Lower leg skin (tissue), 4 donors: Measurements from ENCODE around the gene OSBPL7. TPM values are rescaled to one million over a fixed set of nuclear protein-coding genes. Genes with fewer than 3 reads are reported as not detected.

Source experiments
- DNase-seq, 2 donors: peaks; one replicate each; pipeline ENCODE4 v3.0.0-alpha.2; 2019; ENCODE audit warnings: low spot score in 2 of 2
- H3K4me3 ChIP-seq: fragments of 200-600 bp; sonication (generic); 2 replicates; pipeline ENCODE4 v1.5.1; 2017; ENCODE audit warnings: mild to moderate bottlenecking, low read depth; ENCODE audit not compliant: poor library complexity, severe bottlenecking
- POLR2A ChIP-seq, 2 donors: fragments of 450-650 bp; IDR thresholded peaks; one replicate each; pipeline ENCODE4 v1.6.1; 2016 to 2017; ENCODE audit warnings: antibody characterized with exemption in 2 of 2, mild to moderate bottlenecking in 1 of 2, moderate library complexity in 1 of 2
- WGBS, 2 donors: methylation state at CpG; one replicate each; pipeline ENCODE4 v1.1.5; 2018; 5-methylcytosine and 5-hydroxymethylcytosine counted together
- intact Hi-C: fragments of 100-400 bp; cut with DNase I; formaldehyde crosslinking; loops from one replicate; pipeline ENCODE4 v1.15.0; 2023; ENCODE audit warnings: low total_unique reads
- total RNA-seq, 4 donors: library from RNA; depleted of rRNA; stranded (reverse); fragments of >200 nt; gene quantifications; one replicate each; pipeline ENCODE4 v1.1.0, GENCODE V29; 2016
- TF ChIP-seq, protein P1 (sequence below), 3 donors: fragments of 450-650 bp; IDR thresholded peaks; one replicate each; pipeline ENCODE4 v1.5.1; 2016; ENCODE audit warnings: antibody characterized with exemption in 3 of 3, mild to moderate bottlenecking in 3 of 3, moderate library complexity in 2 of 3

The OSBPL7 gene
- total RNA-seq, 4 donors from 2014 or later, result 1.1 to 8.4 (median 1.8) TPM

DNA sequence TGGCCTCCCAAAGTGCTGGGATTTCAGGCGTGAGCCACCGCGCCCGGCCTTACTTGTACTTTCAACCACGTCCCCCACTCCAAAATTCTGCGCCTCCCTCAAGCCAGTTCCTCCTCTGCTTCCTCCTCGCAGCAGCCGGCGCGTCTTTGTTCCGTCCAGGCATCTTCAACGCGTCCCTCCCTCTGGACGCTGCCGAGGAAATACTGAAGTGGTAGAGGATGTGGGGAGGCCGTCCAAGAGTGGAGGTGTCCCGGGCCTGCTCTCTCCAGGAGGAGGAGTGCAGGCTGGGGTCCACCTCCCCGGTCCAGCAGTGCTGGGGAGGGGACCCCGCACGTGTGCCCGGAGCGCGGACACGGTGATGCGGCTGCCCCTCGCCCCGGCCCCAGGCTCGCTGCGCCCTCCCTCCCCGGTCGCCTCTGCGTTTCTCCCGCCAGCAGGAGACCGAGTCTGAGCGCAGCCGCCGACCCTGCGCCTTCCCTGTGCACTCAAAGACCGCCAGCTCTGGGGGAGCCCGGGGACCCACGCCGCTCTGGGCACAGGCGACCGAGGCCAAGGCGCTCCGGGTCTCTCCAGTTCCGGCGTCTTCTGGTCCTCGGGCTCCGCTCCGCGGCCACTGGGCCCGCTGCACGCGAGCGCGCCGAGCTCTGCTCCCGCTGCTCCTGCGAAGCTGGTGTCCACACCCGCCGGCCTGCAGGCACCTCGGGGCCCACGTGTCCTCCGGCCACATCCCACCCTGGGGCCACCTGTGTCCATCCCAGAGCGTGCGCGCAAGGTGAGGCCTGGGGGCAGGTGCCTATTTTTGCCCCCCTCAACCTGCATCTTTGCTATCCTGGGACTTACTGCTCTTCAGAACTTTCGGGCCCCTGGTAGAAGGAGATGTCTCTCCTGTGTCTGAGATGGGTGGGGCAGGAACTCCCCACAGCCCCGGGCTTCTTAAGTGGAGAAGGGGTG, 31.7 kb downstream of the OSBPL7 start:
- DNase-seq, result peak in 1 of 2 donors; percentile 87
- no peak for TF ChIP-seq POLR2A (IDR thresholded peaks at IDR 0.05)
- TF ChIP-seq, protein P1, sequence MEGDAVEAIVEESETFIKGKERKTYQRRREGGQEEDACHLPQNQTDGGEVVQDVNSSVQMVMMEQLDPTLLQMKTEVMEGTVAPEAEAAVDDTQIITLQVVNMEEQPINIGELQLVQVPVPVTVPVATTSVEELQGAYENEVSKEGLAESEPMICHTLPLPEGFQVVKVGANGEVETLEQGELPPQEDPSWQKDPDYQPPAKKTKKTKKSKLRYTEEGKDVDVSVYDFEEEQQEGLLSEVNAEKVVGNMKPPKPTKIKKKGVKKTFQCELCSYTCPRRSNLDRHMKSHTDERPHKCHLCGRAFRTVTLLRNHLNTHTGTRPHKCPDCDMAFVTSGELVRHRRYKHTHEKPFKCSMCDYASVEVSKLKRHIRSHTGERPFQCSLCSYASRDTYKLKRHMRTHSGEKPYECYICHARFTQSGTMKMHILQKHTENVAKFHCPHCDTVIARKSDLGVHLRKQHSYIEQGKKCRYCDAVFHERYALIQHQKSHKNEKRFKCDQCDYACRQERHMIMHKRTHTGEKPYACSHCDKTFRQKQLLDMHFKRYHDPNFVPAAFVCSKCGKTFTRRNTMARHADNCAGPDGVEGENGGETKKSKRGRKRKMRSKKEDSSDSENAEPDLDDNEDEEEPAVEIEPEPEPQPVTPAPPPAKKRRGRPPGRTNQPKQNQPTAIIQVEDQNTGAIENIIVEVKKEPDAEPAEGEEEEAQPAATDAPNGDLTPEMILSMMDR (IDR thresholded peaks at IDR 0.05), result no peak
- no peak overlapping the region for H3K4me3 ChIP-seq
- intact Hi-C loops, result no loop called here
- 2 to 3% methylated on average over 31 to 36 of the region's 70 CpGs for WGBS, 2 donors

DNA sequence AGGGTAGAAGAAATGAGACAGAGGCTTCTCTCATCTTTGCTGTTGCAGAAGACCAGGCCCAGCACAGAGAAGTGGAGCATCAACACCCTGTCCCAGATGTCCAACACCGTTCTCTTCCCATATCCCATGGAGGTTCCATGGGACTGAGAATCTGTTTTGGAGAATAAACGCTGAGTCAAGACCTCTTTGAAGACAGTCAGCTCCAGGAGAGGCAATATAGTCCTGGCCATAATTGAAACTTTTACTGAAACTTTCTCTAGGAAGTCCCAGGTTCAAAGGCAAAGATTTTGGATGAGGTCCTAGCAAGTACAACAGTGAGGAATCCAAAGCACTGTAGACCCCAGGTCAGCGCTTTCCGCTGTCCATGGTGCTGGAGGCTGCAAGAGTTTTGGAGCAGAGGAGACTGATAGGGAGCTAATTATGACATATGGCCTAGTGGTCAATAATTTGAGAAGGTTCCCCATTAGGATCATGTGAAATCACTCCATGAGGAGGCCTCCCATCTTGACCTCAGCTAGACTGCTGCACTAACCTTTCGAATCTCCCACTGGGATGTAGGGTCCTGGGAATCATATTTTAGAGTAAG, 36.0 kb downstream of the OSBPL7 start:
- DNase-seq, result no peak
- 42 to 45% methylated on average over 5 of the region's 5 CpGs for WGBS, 2 donors
- TF ChIP-seq, protein P1 (IDR thresholded peaks at IDR 0.05), result no peak
- no peak for TF ChIP-seq POLR2A (IDR thresholded peaks at IDR 0.05)
- intact Hi-C loops, result no loop called here
- H3K4me3 ChIP-seq, result no peak overlapping the region

DNA sequence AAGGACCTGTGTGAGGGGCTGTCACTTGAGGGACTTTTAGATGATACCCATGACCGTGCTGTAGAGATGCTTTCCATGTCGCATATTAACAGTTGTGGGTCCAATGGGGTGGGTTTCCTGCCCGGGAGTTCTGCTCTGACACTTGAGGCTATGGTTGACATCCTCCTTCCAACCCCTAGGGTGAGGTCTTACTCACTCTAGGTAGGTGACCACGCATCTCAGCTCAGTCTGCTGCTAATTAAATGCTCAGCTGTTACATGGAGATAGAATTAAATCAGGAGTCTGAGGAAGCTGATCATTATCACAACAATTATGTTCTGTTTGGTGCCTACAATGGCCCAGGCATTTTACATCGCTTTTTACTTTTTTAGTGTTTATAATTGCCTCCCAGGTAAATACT, 40.2 kb downstream of the OSBPL7 start:
- H3K4me3 ChIP-seq, result no peak overlapping the region
- 64 to 67% methylated on average over 5 of the region's 5 CpGs for WGBS, 2 donors
- TF ChIP-seq POLR2A (IDR thresholded peaks at IDR 0.05), result no peak
- TF ChIP-seq, protein P1 (IDR thresholded peaks at IDR 0.05), result no peak
- intact Hi-C loops, result no loop called here
- DNase-seq, result no peak

DNA sequence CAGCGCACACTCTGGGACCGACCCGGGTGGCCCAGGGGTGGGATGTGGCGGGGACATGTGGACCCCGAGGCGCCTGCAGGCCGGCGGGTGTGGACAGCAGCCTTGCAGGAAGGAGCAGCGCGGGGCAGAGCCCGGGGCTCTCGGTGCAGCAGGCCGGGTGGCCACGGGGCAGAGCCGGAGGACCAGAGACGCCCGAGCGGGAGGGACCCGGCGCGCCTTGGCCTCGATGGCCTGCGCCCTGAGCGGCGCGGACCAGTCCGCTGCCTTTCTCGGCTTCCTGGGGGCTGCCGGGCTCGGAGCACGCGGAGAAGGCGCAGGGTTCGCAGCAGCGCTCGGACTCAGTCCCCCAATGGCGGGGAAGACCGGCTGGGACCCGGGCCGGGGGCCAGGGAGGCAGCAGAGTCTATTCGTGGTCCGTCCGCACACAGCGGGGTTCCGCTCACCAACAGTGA, 43.4 kb downstream of the OSBPL7 start:
- 47 to 50% methylated on average over 8 to 11 of the region's 45 CpGs for WGBS, 2 donors
- no peak for TF ChIP-seq POLR2A (IDR thresholded peaks at IDR 0.05)
- TF ChIP-seq, protein P1 (IDR thresholded peaks at IDR 0.05), result no peak
- no peak overlapping the region for H3K4me3 ChIP-seq
- intact Hi-C loops, result no loop called here
- DNase-seq, result no peak

DNA sequence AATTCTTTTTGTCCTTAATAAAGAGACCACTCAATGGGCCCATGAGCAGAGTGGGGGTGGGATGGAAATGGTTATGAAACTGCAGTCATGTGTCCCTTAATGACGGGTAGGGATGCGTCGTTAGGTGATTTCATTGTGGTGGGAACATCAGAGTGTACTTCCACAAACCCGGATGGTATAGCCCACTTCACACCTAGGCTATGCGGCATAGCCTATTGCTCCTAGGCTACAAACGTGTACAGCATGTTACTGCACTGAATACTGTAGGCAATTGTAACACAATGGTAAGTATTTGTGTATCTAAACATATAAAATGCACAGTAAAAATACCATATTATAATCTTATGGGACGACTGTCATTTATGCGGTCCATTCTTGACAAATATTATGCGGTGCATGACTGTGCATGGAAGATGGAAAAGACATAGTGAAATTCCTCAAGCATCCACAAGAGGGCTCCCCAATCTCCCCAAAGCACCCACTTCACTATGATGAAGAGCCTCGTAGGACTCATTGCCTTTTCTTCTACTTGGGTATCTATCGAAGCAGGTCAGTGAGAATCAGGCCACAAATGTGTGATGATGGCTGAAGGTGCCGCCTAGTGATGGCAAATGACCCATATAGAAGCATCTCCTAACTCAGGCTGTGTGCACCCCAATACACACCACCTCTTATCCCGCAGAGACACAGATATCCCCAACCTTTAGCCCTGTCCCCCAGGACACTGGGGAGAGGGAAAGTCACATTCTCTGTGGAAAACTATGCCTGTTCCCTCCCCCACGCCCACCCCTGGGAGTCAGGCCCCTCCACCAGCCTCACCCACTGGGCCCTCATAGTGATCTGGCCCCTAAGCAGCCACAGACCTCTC, 45.0 kb downstream of the OSBPL7 start:
- WGBS, 2 donors, result 51 to 53% methylated on average over 14 of the region's 14 CpGs
- H3K4me3 ChIP-seq, result no peak overlapping the region
- DNase-seq, result no peak
- TF ChIP-seq POLR2A (IDR thresholded peaks at IDR 0.05), result no peak
- TF ChIP-seq, protein P1 (IDR thresholded peaks at IDR 0.05), result no peak
- intact Hi-C loops, result no loop called here
